Large intestine (tissue), 3 donors: ENCODE measurements around the gene UBE2N. TPM values are rescaled to one million over a fixed set of nuclear protein-coding genes. Genes with fewer than 3 reads are reported as not detected.

Source experiments
- DNase-seq, 2 donors: peaks; one replicate each; pipeline versions ENCODE4 v3.0.0 to v3.0.0-alpha.2; 2013
- H3K27ac ChIP-seq: one replicate; pipeline ENCODE4 v1.5.1; 2013; ENCODE audit warnings: low read length
- H3K27me3 ChIP-seq: 2 replicates; pipeline ENCODE4 v1.6.1; 2013; ENCODE audit warnings: low read length; ENCODE audit not compliant: control insufficient read depth, insufficient read depth
- H3K36me3 ChIP-seq: 2 replicates; pipeline ENCODE4 v1.6.1; 2013; ENCODE audit warnings: low read length; ENCODE audit not compliant: control insufficient read depth, insufficient read depth
- H3K4me1 ChIP-seq: one replicate; pipeline ENCODE4 v1.6.1; 2013; ENCODE audit warnings: low read length; ENCODE audit not compliant: control insufficient read depth, insufficient read depth
- H3K4me3 ChIP-seq: one replicate; pipeline ENCODE4 v1.5.1; 2013; ENCODE audit warnings: low read length
- H3K9me3 ChIP-seq: one replicate; pipeline ENCODE4 v1.6.1; 2013; ENCODE audit warnings: mild to moderate bottlenecking, low read depth, low read length, moderate library complexity; ENCODE audit not compliant: control insufficient read depth
- WGBS: methylation state at CpG from one replicate; pipeline ENCODE4 v1.1.5; 2013; ENCODE audit warnings: low lambda C conversion rate; ENCODE audit not compliant: insufficient coverage; 5-methylcytosine and 5-hydroxymethylcytosine counted together
- polyA plus RNA-seq: library from polyadenylated mRNA; unstranded; fragments of 120-200 nt; gene quantifications from one replicate; pipeline ENCODE4 v1.2.1, GENCODE V29; 2013

UBE2N gene
- polyA plus RNA-seq, 1 donor = 102 TPM

DNA sequence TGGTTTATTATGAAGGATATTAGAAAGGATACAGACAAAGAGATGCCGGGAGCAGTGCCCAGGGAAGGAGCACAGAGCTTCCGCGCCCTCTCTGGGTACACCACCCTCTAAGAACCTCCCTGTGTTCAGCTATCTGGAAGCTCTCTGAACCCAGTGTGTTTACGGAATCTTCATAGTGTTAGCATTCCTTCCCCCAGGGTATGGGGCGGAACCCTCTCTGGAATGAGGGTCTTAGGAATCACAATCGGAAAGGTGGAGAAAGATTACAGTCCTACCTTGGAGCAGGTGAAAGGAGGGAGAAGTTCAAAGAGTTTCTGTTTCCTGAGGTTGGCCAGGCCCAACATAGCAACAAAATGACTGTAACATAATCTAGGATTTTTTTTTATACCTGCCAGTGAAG lies 70.8 kb downstream of the UBE2N start:
- no peak for DNase-seq
- WGBS = no CpG with 5 or more reads among the region's 6 CpGs
- H3K4me1 ChIP-seq = peaks cover 21% of the 10 kb centered on the region
- H3K9me3 ChIP-seq = no peaks in the 10 kb centered on the region
- H3K36me3 ChIP-seq = no peaks in the 10 kb centered on the region
- no peak overlapping the region for H3K4me3 ChIP-seq
- no peaks in the 10 kb centered on the region for H3K27me3 ChIP-seq
- no peak overlapping the region for H3K27ac ChIP-seq

GRCh38 chr12:93369505-93369904 lies 72.2 kb downstream of the UBE2N start:
- no peak for DNase-seq
- H3K27me3 ChIP-seq = no peaks in the 10 kb centered on the region

DNA sequence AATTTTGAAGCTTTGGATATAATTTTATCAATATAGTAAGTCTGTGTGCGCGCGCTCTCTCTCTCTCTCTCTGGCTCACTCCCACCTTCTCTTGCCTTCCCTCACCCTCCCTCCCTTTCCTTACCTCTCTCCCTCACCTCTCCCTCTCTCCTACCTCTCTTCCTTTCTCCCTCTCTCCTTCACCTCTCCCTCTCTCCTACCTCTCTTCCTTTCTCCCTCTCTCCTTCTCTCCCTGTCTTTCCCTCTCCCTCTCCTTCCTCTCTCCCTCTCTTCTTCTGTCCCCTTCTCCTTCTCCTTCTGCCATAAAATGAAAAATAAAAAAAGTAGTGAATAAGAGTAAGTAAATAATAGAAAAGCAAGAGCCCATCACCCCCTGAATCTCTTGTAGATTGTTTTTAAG lies 73.0 kb downstream of the UBE2N start:
- Histone ChIP-seq H3K36me3 (no peaks in the 10 kb centered on the region), H3K27me3 (no peaks in the 10 kb centered on the region), H3K4me1 (peaks cover 6% of the 10 kb centered on the region), H3K4me3 (no peak overlapping the region), H3K9me3 (no peaks in the 10 kb centered on the region), H3K27ac (no peak overlapping the region)
- DNase-seq = no peak
- 100% methylated on average over 3 of the region's 3 CpGs for WGBS

More at GRCh38 chr12:93369505-93369904, 72.2 kb downstream of the UBE2N start:
- Histone ChIP-seq H3K9me3 (no peaks in the 10 kb centered on the region), H3K36me3 (no peaks in the 10 kb centered on the region), H3K4me1 (peaks cover 12% of the 10 kb centered on the region), H3K27ac (no peak overlapping the region), H3K4me3 (no peak overlapping the region)

- Histone ChIP-seq H3K4me1 (no peaks in the 10 kb centered on the region), H3K27ac (no peak overlapping the region), H3K9me3 (no peaks in the 10 kb centered on the region), H3K4me3 (no peak overlapping the region), H3K27me3 (no peaks in the 10 kb centered on the region), H3K36me3 (no peaks in the 10 kb centered on the region)
- 100% methylated on average over 1 of the region's 4 CpGs for WGBS
- no peak for DNase-seq
Observed at GRCh38 chr12:93366422-93366821, 75.3 kb downstream of the UBE2N start.

- Histone ChIP-seq H3K36me3 (no peaks in the 10 kb centered on the region), H3K4me3 (no peak overlapping the region), H3K27ac (no peak overlapping the region), H3K9me3 (no peaks in the 10 kb centered on the region), H3K4me1 (no peaks in the 10 kb centered on the region), H3K27me3 (no peaks in the 10 kb centered on the region)
- 88% methylated on average over 3 of the region's 7 CpGs for WGBS
- DNase-seq = no peak
Observed at GRCh38 chr12:93365616-93366405, 75.9 kb downstream of the UBE2N start.

DNA sequence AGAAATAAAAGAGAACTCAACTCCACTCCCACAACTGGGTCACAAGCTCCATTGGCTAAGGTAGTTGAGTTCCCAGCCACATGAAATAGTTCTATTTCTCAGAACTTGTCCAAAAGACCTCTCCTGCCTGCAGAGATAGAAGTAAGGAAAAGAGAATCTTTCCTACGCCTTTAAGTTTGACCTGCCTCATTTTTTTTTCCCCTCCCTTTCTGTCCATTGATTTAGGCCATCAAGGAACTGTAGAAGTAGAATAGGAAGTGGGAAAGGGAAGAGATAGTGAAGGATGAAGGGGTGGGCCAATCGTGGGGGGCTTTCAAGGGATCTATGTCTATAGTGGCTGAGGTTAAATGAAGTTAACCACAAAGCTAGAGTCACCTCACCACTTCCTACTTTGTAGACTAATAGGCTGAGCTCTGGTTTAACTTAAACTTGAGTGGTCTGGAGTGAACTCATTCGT lies 77.9 kb downstream of the UBE2N start:
- Histone ChIP-seq H3K4me3 (no peak overlapping the region), H3K9me3 (no peaks in the 10 kb centered on the region), H3K4me1 (no peaks in the 10 kb centered on the region), H3K27me3 (no peaks in the 10 kb centered on the region), H3K36me3 (no peaks in the 10 kb centered on the region), H3K27ac (no peak overlapping the region)
- no CpG with 5 or more reads among the region's 3 CpGs for WGBS
- DNase-seq = no peak

- DNase-seq = no peak
- Histone ChIP-seq H3K27me3 (no peaks in the 10 kb centered on the region), H3K4me1 (no peaks in the 10 kb centered on the region), H3K36me3 (no peaks in the 10 kb centered on the region), H3K4me3 (no peak overlapping the region), H3K27ac (no peak overlapping the region), H3K9me3 (no peaks in the 10 kb centered on the region)
- WGBS = 100% methylated on average over 1 of the region's 5 CpGs
Observed at GRCh38 chr12:93361151-93361919, 80.4 kb downstream of the UBE2N start.

GRCh38 chr12:93360688-93361087 lies 81.1 kb downstream of the UBE2N start:
- H3K4me1 ChIP-seq = no peaks in the 10 kb centered on the region
- H3K27me3 ChIP-seq = no peaks in the 10 kb centered on the region
- H3K9me3 ChIP-seq = no peaks in the 10 kb centered on the region
- H3K4me3 ChIP-seq = no peak overlapping the region
- DNase-seq = no peak
- H3K27ac ChIP-seq = no peak overlapping the region
- no CpG with 5 or more reads among the region's 2 CpGs for WGBS
- H3K36me3 ChIP-seq = no peaks in the 10 kb centered on the region

- WGBS = no CpG with 5 or more reads among the region's 2 CpGs
- no peak for DNase-seq
- H3K4me1 ChIP-seq = no peaks in the 10 kb centered on the region
- H3K27ac ChIP-seq = no peak overlapping the region
- H3K4me3 ChIP-seq = no peak overlapping the region
- H3K9me3 ChIP-seq = no peaks in the 10 kb centered on the region
- H3K36me3 ChIP-seq = no peaks in the 10 kb centered on the region
- H3K27me3 ChIP-seq = no peaks in the 10 kb centered on the region
Observed at GRCh38 chr12:93358821-93359220, 82.9 kb downstream of the UBE2N start.

DNA sequence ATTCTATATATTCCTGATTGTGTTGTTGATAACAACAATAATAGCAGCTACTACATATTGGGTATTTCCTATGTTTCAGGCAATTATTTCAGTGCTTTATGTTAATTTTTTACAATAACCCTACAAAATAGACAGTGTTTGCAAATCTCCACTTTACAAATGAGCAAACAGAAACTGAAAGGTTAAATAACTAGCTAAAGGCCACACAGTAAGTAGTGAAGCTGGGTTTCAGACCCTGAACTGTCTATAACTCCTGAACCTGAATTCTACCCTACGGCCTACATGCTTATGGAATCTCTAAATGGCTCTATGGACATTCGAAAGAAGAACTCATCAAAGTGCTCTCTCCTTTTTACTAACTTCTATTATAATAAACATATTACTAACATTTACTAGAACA lies 83.7 kb downstream of the UBE2N start:
- Histone ChIP-seq H3K4me1 (no peaks in the 10 kb centered on the region), H3K27ac (no peak overlapping the region), H3K9me3 (no peaks in the 10 kb centered on the region), H3K4me3 (no peak overlapping the region), H3K36me3 (no peaks in the 10 kb centered on the region), H3K27me3 (no peaks in the 10 kb centered on the region)
- no CpG with 5 or more reads among the region's 2 CpGs for WGBS
- DNase-seq = no peak
